IMR-90 (cell line): Measurements from ENCODE around the gene SART1. TPM values are rescaled to one million over a fixed set of nuclear protein-coding genes. Genes with fewer than 3 reads are reported as not detected.
A peak's percentile ranks its signal among the peaks of the same experiment; 100 is the strongest.

ENCODE experiments used
- ATAC-seq: fragments of 200-7000 bp; cut with Tn5 transposase; 2 replicates; pipeline ENCODE4 v1.9.1; 2020; ENCODE audit warnings: low read depth, mild to moderate bottlenecking, moderate library complexity
- BruUV-seq: library from RNA; stranded (reverse); fragments of 400-500 nt; replicated peaks from 2 replicates; lab custom pipeline; 2021; lab: Mats Ljungman, UMichigan
- CTCF ChIA-PET: fragments of 300-600 bp; formaldehyde crosslinking; extraction: SDS; loops from one replicate; lab custom pipeline; 2021; ENCODE audit warnings: antibody characterized with exemption; lab: Yijun Ruan, JAX
- POLR2A ChIA-PET: fragments of 300-600 bp; sonication (Branson Sonifier 250); formaldehyde crosslinking; loops from one replicate; lab custom pipeline; 2022; ENCODE audit warnings: antibody characterized with exemption; ENCODE audit not compliant: unreplicated experiment; lab: Charles Lee
- DNase-seq: peaks from one replicate; pipeline ENCODE4 v3.0.0; 2013
- H2AFZ ChIP-seq: replicated peaks from 2 replicates; pipeline ENCODE3; 2013; ENCODE audit warnings: low read length, mild to moderate bottlenecking; ENCODE audit not compliant: poor library complexity
- H2AK5ac ChIP-seq: 2 replicates; pipeline ENCODE4 v1.6.1; 2013; ENCODE audit warnings: low read depth, low read length, inconsistent platforms
- H2AK9ac ChIP-seq: replicated peaks from 2 replicates; pipeline ENCODE3; 2013; ENCODE audit warnings: mild to moderate bottlenecking, low read depth, low read length, moderate library complexity; ENCODE audit not compliant: poor library complexity
- H2BK120ac ChIP-seq: 2 replicates; pipeline ENCODE4 v1.6.1; 2013; ENCODE audit warnings: low read depth, low read length, inconsistent platforms
- H2BK15ac ChIP-seq: 3 replicates; pipeline ENCODE4 v1.6.1; 2013; ENCODE audit warnings: low read depth, low read length, inconsistent platforms
- H2BK20ac ChIP-seq: 2 replicates; pipeline ENCODE4 v1.6.1; 2013; ENCODE audit warnings: low read depth, mild to moderate bottlenecking, inconsistent platforms, low read length, moderate library complexity
- H2BK5ac ChIP-seq: 2 replicates; pipeline ENCODE4 v1.6.1; 2013; ENCODE audit warnings: mild to moderate bottlenecking, low read depth, low read length, inconsistent platforms; ENCODE audit not compliant: poor library complexity, severe bottlenecking
- H3K14ac ChIP-seq: replicated peaks from 2 replicates; pipeline ENCODE4 v1.6.1; 2013; ENCODE audit warnings: low read depth, low read length, inconsistent platforms
- H3K18ac ChIP-seq: 2 replicates; pipeline ENCODE4 v1.6.1; 2013; ENCODE audit warnings: low read depth, low read length, control low read depth
- H3K23ac ChIP-seq: 2 replicates; pipeline ENCODE4 v1.6.1; 2013; ENCODE audit warnings: low read depth, low read length, inconsistent platforms
- H3K27ac ChIP-seq: 2 replicates; pipeline ENCODE4 v1.5.1; 2013; ENCODE audit warnings: mild to moderate bottlenecking, control low read depth, low read length; ENCODE audit not compliant: insufficient read depth
- H3K27me3 ChIP-seq: 2 replicates; pipeline ENCODE4 v1.6.1; 2013; ENCODE audit warnings: low read length; ENCODE audit not compliant: control insufficient read depth, insufficient read depth
- H3K36me3 ChIP-seq: 2 replicates; pipeline ENCODE4 v1.6.1; 2013; ENCODE audit warnings: low read length, mixed read lengths; ENCODE audit not compliant: control insufficient read depth, insufficient read depth
- H3K4ac ChIP-seq: 2 replicates; pipeline ENCODE4 v1.6.1; 2013; ENCODE audit warnings: low read depth, low read length, inconsistent platforms
- H3K4me1 ChIP-seq: 2 replicates; pipeline ENCODE4 v1.6.1; 2013; ENCODE audit warnings: low read length, mixed read lengths; ENCODE audit not compliant: control insufficient read depth, insufficient read depth
- H3K4me2 ChIP-seq: 2 replicates; pipeline ENCODE4 v1.6.1; 2013; ENCODE audit warnings: low read depth, mild to moderate bottlenecking, control low read depth, low read length, moderate library complexity
- H3K4me3 ChIP-seq: 2 replicates; pipeline ENCODE4 v1.5.1; 2013; ENCODE audit warnings: low read depth, mild to moderate bottlenecking, control low read depth, low read length, moderate library complexity; ENCODE audit not compliant: insufficient read depth
- H3K56ac ChIP-seq: 2 replicates; pipeline ENCODE4 v1.6.1; 2013; ENCODE audit warnings: low read length, inconsistent platforms; ENCODE audit not compliant: insufficient read depth; ENCODE audit errors: extremely low read depth
- H3K79me1 ChIP-seq, 2 experiments: 2 replicates each; pipeline ENCODE4 v1.6.1; 2013; ENCODE audit warnings: low read length in 2 of 2, inconsistent platforms in 1 of 2, low read depth in 1 of 2
- H3K9ac ChIP-seq: 2 replicates; pipeline ENCODE4 v1.6.1; 2013; ENCODE audit warnings: low read depth, low read length, control low read depth
- H3K9me1 ChIP-seq: 2 replicates; pipeline ENCODE4 v1.6.1; 2013; ENCODE audit warnings: low read length, inconsistent platforms; ENCODE audit not compliant: insufficient read depth
- H3K9me3 ChIP-seq: 2 replicates; pipeline ENCODE4 v1.6.1; 2013; ENCODE audit warnings: low read length; ENCODE audit not compliant: control insufficient read depth, insufficient read depth
- H4K20me1 ChIP-seq: 2 replicates; pipeline ENCODE4 v1.6.1; 2013; ENCODE audit warnings: low read length, inconsistent platforms; ENCODE audit not compliant: insufficient read depth
- H4K5ac ChIP-seq: 2 replicates; pipeline ENCODE4 v1.6.1; 2013; ENCODE audit warnings: mild to moderate bottlenecking, low read depth, low read length, control low read depth
- H4K8ac ChIP-seq, 2 experiments: 2 replicates each; pipeline ENCODE4 v1.6.1; 2013; ENCODE audit warnings: low read depth in 2 of 2, low read length in 2 of 2, control low read depth in 1 of 2, inconsistent platforms in 1 of 2
- H4K91ac ChIP-seq: 2 replicates; pipeline ENCODE4 v1.6.1; 2013; ENCODE audit warnings: low read depth, low read length, inconsistent platforms; ENCODE audit not compliant: insufficient read depth
- BHLHE40 ChIP-seq: fragments of 150-350 bp; IDR thresholded peaks from 2 replicates; pipeline ENCODE4 v1.6.1; 2016; ENCODE audit warnings: mild to moderate bottlenecking, low read depth, low read length
- CEBPB ChIP-seq: IDR thresholded peaks from 2 replicates; pipeline ENCODE4 v1.6.1; 2012; ENCODE audit warnings: low read depth, low read length, improper control_type of control experiment
- CHD1 ChIP-seq: IDR thresholded peaks from 2 replicates; pipeline ENCODE4 v1.6.1; 2012; ENCODE audit warnings: low read depth, low read length, improper control_type of control experiment
- FOS ChIP-seq: fragments of 150-350 bp; IDR thresholded peaks from 2 replicates; pipeline ENCODE4 v1.6.1; 2016; ENCODE audit warnings: low read depth, low read length
- MAFK ChIP-seq: IDR thresholded peaks from 2 replicates; pipeline ENCODE4 v1.6.1; 2012; ENCODE audit warnings: low read depth, low read length, improper control_type of control experiment
- MAZ ChIP-seq: IDR thresholded peaks from 2 replicates; pipeline ENCODE4 v1.6.1; 2012; ENCODE audit warnings: low read depth, mild to moderate bottlenecking, low read length, improper control_type of control experiment, moderate library complexity, borderline replicate concordance
- NFE2L2 ChIP-seq: fragments of 150-350 bp; IDR thresholded peaks from 2 replicates; pipeline ENCODE4 v1.6.1; 2016; ENCODE audit warnings: low read depth, mild to moderate bottlenecking, low read length
- POLR2A ChIP-seq: IDR thresholded peaks from 2 replicates; pipeline ENCODE4 v1.6.1; 2012; ENCODE audit warnings: mild to moderate bottlenecking, low read depth, low read length
- RAD21 ChIP-seq: IDR thresholded peaks from 2 replicates; pipeline ENCODE4 v1.6.1; 2012; ENCODE audit warnings: low read length, improper control_type of control experiment
- RCOR1 ChIP-seq: IDR thresholded peaks from 2 replicates; pipeline ENCODE4 v1.6.1; 2012; ENCODE audit warnings: mild to moderate bottlenecking, low read length, improper control_type of control experiment; ENCODE audit not compliant: insufficient replicate concordance
- RFX5 ChIP-seq: IDR thresholded peaks from 2 replicates; pipeline ENCODE4 v1.8.0; 2012; ENCODE audit warnings: low read depth, mild to moderate bottlenecking, low read length, moderate library complexity
- SMC3 ChIP-seq: fragments of 150-350 bp; IDR thresholded peaks from 2 replicates; pipeline ENCODE4 v1.6.1; 2016; ENCODE audit warnings: low read depth, mild to moderate bottlenecking, antibody characterized with exemption, low read length, moderate library complexity
- WGBS, 2 experiments: methylation state at CpG; one replicate each; pipeline versions ENCODE4 v1.1.5 to v1.1.7; 2013; ENCODE audit warnings: missing lambda C conversion rate in 2 of 2; ENCODE audit not compliant: insufficient read length in 1 of 2; ENCODE audit errors: extremely low coverage in 2 of 2; 5-methylcytosine and 5-hydroxymethylcytosine counted together
- dilution Hi-C: fragments of 300-500 bp; cut with HindIII; formaldehyde crosslinking; loops from one replicate; pipeline ENCODE4 v1.14.3; 2018; ENCODE audit warnings: low sequenced_read_pairs; ENCODE audit not compliant: unreplicated experiment
- in situ Hi-C: fragments of 300-500 bp; cut with MboI; formaldehyde crosslinking; loops from 3 replicates; pipeline ENCODE4 v1.14.3; 2019; ENCODE audit warnings: low sequenced_read_pairs, inconsistent platforms, mixed read lengths
- intact Hi-C: fragments of 100-400 bp; cut with micrococcal nuclease; formaldehyde crosslinking; loops from 2 replicates; pipeline ENCODE4 v1.10.0; 2022
- polyA plus RNA-seq, 3 experiments: library from polyadenylated mRNA; depleted of rRNA; stranded (reverse); fragments of >200 nt; gene quantifications; 2 replicates each; pipeline ENCODE4 v1.2.3, GENCODE V29; 2012; ENCODE audit warnings: low replicate concordance in 1 of 3
- total RNA-seq: library from RNA; depleted of rRNA; stranded (reverse); fragments of >200 nt; gene quantifications from 2 replicates; pipeline ENCODE4 v1.2.3, GENCODE V29; 2012
- TF ChIP-seq, protein P1 (sequence below): conservative IDR thresholded peaks from 2 replicates; pipeline ENCODE4 v1.5.1; 2012; ENCODE audit warnings: mild to moderate bottlenecking, low read depth, low read length, improper control_type of control experiment
- TF ChIP-seq, protein P2 (sequence below): fragments of 150-350 bp; IDR thresholded peaks from 2 replicates; pipeline ENCODE4 v1.6.1; 2017; ENCODE audit warnings: mild to moderate bottlenecking, antibody characterized with exemption, low read length, low read depth

The SART1 gene
- total and polyA plus RNA-seq, 2 of the 4 experiments (the other 2 are of a cell fraction), result 25.5 to 43.5 TPM

DNA sequence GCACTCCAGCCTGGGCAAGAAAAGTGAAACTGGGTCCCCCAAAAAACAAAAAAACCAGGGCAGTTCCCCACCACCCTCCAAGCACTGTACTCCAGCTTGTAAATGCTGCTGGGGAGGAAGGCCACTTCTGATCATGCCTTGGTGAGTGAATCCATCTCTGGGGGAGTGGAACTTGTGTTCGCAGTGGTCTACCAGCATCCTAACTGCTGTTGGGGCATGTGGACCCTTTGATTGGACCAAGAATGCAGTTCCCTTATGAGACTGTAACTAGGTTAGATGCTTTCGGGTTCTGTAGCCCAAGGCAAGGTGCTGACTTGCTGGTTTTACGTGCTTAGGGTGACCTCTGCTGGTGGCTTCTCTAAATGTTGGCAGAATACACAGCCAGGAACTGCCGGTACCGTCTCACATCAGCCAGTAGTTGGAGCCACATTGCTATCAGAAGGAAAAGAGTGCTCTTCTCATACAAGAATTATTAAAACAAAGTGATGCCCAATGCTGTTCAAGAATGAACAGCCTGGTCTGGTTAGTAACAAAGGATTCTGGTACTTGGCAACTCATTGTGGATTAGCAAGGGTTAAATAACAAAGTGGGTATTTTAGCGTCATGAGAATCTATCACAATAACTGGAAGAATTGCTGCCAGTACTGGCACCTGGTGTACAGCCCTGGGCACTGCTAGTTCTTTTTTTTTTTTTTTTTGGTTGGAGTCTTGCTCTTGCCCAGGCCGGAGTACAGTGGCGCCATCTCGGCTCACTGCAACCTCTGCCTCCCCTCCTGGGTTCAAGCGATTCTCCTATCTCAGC is 27.5 kb downstream of the SART1 start:
- Histone ChIP-seq H3K27ac (no peak overlapping the region), H3K27me3 (no peaks in the 10 kb centered on the region), H2AFZ (peak overlapping the region; percentile 78), H3K4ac (peak overlapping the region; percentile 69), H4K91ac (peak overlapping the region; percentile 28; the same call in 1 of the 2 replicates), H3K9me1 (no peaks in the 10 kb centered on the region), H3K4me1 (no peaks in the 10 kb centered on the region), H4K5ac (no peak overlapping the region), H3K36me3 (peaks cover 1% of the 10 kb centered on the region; the same call in 1 of the 2 replicates), H4K20me1 (no peaks in the 10 kb centered on the region), H2AK9ac (peak overlapping the region; percentile 80), H3K4me2 (no peak overlapping the region), H3K14ac (no peak overlapping the region), H2BK20ac (peak overlapping the region; percentile 29; the same call in 1 of the 2 replicates), H3K23ac (no peak overlapping the region), H3K56ac (no peak overlapping the region), H4K8ac (peak overlapping the region in 1 of 2 experiments; percentile 58; a peak in 1 of 4 replicates), H3K9ac (no peak overlapping the region), H3K79me1 (0 out of 4 replicates have a peak, but pooled peaks cover 0 to 4% of the 10 kb centered on the region in 2 experiments), H2BK120ac (no peak overlapping the region; the same call in 1 of the 2 replicates), H2BK15ac (no peak overlapping the region; the same call in 2 of the 3 replicates), H2BK5ac (no peak overlapping the region), H2AK5ac (peak overlapping the region; percentile 69), H3K18ac (no peak overlapping the region), H3K4me3 (no peak overlapping the region), H3K9me3 (no peaks in the 10 kb centered on the region)
- DNase-seq (peak; percentile 96), ATAC-seq (peak; percentile 99)
- intact Hi-C loops (loop anchor here (1.0 to 5.0 kb wide), 5 partner anchors 101 to 283 kb away; partner anchors contain the start of genes AP5B1 and FIBP), in situ Hi-C loops (loop anchor here (5.0 to 10.0 kb wide), 2 partner anchors 107 to 274 kb away; partner anchors contain the start of gene KAT5), dilution Hi-C loops (no loop called here)
- WGBS, 2 experiments, result 7% methylated on average over 3 of the region's 10 CpGs; no CpG with 5 or more reads in 1 of the 2 experiments
- ChIA-PET POLR2A (no interaction called here), CTCF (interaction anchor here (0.6 to 1.2 kb wide), 6 partner anchors 15 to 1439 kb away, joined by 3 to 5 read pairs (median 4); partner anchors contain the start of gene FIBP)
- BruUV-seq, result no TSS peak
- TF ChIP-seq FOS (no peak), NFE2L2 (no peak), CEBPB (no peak), SMC3 (peak; percentile 87), MAFK (peak; percentile 41; the same call in 1 of the 2 replicates), RCOR1 (no peak), RAD21 (peak; percentile 96), CHD1 (no peak), RFX5 (no peak), BHLHE40 (no peak), POLR2A (0 out of 2 replicates have a peak, but pooled peaks have one; percentile 52), MAZ (no peak)
- TF ChIP-seq, protein P1, sequence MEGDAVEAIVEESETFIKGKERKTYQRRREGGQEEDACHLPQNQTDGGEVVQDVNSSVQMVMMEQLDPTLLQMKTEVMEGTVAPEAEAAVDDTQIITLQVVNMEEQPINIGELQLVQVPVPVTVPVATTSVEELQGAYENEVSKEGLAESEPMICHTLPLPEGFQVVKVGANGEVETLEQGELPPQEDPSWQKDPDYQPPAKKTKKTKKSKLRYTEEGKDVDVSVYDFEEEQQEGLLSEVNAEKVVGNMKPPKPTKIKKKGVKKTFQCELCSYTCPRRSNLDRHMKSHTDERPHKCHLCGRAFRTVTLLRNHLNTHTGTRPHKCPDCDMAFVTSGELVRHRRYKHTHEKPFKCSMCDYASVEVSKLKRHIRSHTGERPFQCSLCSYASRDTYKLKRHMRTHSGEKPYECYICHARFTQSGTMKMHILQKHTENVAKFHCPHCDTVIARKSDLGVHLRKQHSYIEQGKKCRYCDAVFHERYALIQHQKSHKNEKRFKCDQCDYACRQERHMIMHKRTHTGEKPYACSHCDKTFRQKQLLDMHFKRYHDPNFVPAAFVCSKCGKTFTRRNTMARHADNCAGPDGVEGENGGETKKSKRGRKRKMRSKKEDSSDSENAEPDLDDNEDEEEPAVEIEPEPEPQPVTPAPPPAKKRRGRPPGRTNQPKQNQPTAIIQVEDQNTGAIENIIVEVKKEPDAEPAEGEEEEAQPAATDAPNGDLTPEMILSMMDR, result peak; percentile 99
- TF ChIP-seq, protein P2, sequence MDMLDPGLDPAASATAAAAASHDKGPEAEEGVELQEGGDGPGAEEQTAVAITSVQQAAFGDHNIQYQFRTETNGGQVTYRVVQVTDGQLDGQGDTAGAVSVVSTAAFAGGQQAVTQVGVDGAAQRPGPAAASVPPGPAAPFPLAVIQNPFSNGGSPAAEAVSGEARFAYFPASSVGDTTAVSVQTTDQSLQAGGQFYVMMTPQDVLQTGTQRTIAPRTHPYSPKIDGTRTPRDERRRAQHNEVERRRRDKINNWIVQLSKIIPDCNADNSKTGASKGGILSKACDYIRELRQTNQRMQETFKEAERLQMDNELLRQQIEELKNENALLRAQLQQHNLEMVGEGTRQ, result no peak
